ENCODE data around the gene ELK3.
A peak's percentile ranks its signal among the peaks of the same experiment; 100 is the strongest.

Gene ELK3
- total RNA-seq, result 32.7 to 47.5 reads per million in 2 donors

DNA sequence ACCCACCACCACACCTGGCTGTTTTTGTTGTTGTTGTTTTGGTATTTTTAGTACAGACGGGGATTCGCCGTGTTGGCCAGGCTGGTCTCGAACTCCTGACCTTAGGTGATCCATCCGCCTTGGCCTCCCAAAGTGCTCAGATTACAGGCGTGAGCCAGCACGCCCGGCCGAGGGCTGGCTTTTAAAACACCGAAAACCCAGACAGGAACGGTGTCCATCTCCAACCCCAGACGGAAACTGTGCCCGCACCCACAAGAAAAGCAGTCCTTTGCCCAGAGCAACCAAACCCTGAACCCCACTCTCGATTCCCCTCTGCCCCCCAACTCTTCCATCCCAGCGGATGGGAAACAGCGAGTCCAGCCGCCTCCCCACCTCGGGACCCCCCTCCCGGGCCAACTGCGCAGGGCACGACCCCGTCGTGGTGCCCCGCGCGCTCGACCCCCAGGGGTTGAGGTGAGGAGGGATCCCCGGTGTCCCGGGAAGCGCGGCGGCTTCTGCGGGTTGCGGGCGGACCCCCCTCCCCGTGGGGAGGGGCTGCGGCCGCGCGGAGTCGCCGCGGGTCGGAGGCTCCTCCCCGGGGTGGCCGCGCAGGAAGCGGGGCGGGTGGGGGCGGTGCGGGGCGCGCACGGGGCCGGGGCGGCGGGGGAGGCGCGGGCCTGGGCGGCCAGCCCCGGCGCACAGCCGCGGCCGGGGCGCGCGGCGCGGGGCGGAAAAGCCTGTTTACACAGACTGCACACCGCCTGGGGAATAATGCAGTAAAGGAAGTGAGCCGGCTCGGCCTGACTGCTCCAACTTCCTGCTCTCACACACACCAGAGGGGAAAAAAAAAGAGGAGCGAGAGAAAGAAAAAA lies at the start of gene ELK3:
TSS of gene ELK3 (plus strand) at position 651 of the 851 bp plus-strand sequence.
- peak; percentile 30 to 74 (median 43) for DNase-seq

DNA sequence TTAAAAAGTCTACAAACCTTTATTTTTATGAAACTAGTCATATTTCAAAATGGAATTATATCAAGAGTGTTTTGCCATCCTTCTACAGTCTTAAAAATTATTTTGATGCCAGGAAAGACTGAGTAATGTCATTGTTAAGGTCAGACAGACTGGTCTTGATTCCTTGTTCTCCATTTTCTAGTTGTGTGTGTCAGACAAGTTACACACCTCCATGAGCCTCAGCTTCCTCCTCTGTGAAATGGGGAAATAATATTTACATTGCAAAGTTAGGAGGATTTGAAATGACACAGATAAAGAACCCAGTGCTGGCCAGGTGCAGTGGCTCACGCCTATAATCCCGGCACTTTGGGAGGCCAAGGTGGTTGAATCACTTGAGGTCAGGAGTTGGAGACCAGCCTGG lies 47.4 kb upstream of the ELK3 start:
- no peak for DNase-seq

DNA sequence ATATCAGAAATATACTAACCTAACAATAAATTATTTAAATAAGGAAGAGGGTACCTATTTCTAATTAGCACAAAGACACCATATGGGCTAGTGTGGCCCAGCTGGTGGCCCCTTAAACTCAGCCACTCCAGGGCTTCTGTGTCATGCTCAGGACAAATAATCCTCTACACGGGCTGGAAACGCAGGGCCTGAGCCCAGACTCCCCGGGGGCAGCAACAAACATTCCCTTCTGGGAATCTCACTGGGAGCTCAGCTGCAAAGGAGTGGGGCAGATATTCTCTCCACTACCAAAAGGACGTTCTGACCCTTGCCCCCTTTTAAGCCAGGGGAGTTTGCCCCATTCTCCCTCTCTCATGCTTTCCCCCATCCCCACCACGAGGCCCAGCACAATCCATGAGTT lies 43.7 kb upstream of the ELK3 start:
- DNase-seq, result no peak

DNA sequence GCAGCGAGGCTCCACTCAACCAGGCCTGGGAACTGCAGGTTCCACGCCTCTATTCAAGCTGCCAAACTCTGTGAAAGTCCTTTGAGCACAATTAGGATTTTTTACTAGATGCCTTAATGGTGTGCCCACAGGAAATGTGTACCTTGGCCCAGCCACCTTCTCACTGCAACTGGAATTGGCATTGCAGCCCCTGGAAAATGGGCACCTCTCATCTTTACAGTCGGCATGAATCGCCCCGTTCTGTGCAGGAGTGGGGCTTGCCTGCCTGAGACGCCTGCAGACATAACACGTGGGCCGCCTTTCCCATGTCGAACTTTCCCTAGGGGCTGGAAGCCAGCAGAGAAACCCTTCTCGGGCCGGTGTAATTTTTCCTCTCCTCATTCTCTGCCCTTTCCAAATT lies 42.0 kb upstream of the ELK3 start:
- DNase-seq, result no peak

DNA sequence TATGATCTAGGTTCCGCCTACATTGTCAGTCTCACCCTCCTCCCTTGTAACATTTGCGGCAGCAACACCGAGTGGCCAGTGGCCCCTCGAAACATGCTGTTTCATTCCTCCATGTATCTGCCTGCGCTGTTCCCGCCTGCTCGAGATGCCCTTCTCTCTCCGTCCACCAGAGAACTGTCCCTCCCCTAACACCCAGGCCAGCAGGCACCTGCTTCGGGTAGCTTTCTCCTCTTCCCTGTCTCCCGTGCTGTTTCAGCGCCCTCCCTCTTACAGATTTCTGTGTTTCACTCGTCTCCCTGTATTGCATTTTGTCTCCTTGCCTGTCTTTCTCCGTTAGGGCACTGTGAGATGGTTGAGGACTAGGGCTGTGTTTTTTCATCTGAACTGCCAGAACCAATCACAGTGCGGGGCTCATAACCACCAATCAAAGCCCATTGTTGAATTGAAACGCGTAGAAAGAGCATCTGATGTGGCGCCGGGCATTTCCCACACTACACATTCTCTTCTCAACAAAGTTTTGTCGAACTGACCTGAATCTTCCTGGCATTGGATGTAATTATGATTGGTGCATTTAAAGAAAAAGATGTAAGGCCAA lies 40.9 kb upstream of the ELK3 start:
- no peak for DNase-seq

DNA sequence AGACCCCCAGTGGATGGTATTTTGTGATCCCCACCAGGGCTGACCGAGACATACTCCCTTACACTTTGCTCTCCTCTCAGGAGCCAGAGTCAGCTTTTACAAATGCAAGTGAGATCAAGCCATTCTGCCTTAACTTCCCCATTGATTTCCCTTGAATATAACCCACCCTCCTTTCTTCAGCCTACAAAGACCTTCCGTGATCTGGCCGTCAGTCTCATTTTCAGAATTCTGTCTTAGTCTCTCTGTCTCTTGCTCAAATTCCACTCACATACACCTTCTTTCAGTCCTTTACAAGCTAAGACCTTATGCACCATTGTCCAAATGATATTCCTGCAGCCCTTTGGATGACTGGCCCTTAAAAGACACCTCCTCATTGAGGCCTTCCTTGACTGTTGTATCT lies 39.0 kb upstream of the ELK3 start:
- no peak for DNase-seq

DNA sequence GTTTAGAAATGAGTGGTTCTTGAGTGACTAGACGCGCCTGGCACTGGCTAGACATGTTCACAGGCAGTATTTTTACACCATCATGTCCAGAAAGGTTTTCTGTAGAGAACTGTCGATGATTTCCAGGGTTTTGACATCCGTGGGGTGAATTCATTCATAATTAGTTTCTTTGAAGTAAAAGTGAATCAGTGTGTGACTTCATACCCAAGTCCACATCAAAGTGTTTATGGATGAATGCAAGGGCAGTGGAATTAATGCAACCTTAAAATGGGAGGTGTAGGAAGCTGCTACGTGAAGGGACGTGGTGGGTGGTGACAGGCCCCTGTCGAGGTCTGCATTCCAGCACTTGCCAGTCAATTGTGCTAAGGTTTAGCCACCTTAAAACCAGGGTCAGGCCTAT lies 38.4 kb upstream of the ELK3 start:
- no peak for DNase-seq

DNA sequence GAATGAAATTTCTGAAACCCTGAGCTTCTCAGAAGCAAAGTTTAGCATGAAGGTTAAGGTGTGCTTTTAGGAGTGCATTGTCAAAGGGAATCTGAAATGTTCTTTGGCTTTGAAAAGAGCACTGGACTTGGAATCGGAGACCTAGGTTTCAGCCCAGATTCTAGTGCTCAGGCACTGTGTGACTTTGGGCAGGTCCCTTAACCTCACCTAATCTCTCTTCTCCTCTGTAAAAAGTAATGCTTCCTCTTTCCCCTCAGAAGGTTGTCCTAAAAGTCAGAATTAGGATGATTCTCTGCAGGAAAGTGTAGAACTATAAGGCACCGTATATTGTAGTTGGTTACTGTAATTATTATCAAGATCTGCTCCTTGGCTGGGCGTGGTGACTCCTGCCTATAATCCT lies 38.0 kb upstream of the ELK3 start:
- no peak for DNase-seq

DNA sequence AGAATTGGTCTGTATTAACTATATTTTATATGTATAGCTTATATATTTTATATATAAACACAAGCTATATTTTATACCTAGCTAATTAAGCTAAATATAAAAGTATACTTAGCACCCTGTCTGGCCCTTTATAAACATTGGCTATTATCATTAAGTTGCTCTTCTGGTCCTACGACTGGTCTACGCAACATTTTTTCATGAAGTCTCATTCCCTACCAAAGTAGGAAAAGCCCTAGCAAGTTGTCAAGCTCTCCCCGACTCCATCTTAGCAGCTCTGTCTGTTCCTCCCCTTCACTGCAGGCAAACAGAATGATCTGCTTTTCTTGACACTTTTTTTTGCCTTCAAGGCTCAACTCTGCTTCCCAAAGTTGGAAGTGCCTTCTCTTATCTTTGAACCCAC lies 36.7 kb upstream of the ELK3 start:
- no peak for DNase-seq

DNA sequence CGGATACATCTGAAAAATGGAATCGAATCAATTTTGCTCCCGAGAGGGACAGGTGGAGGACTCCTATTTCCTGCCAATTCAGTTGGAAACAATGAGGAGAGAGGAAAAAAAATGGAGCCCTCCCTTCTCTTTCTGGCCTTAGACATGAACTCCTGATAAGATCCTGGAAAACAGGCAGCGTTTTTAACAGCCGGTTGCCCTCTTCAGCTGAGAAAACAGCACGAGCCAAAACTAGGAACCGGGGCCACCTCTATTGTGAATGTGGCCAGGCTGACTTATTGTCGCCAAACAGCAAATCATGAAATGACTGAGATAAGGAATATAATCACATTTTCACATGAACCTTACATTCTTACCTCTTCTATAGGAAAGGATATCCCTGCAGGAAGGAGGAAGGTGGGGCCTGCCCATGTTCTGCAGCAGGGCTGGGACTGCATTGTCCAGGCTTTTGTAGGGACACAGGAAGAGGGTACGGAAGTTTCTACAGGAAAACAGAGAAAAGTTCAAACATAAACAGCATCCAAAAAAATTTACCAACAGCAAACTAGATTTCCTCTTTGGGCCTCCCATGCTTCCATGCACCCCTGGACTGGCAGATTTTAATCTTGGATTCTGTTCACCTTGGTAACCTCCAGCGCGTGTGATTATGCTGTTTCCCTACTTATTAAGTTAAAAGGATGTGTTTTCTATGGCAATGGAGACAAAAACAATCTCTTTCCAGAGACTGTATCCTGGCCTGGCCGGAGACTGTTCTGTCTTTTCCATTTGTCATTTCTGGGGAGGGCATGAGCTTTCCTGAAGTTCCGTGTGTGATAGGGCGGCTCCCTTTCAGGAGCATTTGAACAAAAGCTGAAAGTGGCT lies 29.0 kb upstream of the ELK3 start:
- no peak for DNase-seq

DNA sequence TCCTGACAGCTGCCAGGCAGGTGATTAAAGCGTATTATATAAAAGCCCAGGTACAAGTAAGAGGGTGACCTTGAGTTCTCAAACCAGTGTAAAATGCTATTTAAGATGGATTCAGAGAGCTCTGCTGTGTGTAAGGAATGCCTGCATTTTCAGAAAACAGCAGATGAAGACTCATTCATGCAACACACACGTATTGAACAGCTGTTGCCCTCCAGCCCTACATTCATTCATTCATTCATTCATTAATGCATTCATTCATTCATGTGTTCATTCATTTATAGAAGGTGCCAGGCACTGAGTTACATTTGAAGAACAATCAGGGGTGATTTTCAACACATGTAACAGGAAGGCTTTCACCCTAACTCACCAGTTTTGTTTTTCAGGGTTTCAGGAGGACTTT lies 27.4 kb upstream of the ELK3 start:
- no peak for DNase-seq

DNA sequence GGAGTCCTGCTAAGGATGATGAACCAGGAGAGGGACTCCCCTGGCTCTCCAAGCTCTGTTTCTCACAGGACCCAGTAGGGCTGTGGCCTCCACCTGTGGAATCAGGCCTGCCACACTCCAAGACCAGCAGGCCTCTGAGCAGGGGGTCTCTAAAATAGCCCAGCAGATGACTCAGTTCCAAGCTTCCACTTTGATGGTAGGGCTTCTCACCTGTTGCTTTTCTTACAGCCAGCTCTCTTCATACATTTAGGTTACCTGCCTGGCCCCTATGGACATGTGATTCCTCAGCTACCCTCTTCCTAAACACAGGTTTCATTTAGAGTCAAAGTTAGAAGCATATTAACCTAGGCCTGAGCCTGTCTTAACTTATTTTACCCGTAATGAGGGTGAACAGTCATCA lies 26.7 kb upstream of the ELK3 start:
- no peak for DNase-seq

DNA sequence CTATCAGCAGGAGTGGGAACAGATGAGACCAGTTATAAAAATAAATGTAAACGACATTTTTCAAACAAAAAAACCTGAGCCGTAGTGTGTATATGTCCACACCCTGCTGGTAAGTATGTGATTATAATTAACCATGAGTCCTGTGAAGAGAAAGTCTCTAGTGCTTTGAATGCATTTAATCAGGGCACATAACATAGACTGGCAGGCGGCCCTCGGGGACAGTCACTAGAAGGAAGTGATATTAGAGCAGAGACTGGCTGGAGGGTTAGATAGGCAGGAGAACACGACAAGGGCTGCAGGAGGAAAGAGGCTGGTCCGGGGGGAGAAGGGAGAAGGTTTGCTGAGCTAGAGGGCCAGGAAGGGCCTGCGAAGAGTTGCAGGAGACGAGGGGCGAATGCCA lies 23.8 kb upstream of the ELK3 start:
- no peak for DNase-seq

DNA sequence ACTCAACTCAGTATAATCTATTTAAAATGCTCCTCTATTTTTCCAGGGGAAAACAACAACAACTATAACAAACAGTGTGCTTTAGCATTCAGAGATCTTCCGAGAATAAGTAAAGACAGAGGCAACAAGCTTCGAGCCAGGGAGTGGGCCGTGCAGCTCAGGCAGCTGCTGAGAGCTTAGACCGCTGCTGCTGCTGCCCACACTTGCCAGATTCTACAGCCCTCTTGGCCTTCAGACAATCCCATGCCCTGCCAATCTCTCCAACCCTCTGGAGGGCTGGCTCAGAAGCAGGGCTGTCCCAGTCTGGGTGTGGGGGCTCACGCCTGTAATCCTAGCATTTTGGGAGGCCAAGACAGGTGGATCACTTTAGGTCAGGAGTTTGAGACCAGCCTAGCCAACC lies 23.4 kb upstream of the ELK3 start:
- no peak for DNase-seq

DNA sequence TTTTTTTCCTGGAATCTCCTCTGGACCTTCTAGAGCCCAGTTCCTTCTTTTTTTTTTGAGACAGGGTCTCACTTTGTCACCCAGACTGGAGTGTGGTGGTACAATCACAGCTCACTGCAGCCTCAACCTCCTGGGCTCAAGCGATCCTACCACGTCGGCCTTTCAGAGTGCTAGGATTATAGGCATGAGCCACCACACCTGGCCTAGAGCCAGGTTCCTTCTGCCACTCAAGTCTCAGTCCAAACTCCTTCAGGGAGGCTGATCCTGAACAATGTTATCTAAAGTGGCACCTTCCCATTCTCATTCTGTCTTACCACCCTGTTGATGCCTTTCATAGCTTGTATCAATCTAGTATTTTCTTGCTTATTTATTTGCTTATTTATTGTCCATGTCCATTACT lies 22.3 kb upstream of the ELK3 start:
- DNase-seq, result no peak

DNA sequence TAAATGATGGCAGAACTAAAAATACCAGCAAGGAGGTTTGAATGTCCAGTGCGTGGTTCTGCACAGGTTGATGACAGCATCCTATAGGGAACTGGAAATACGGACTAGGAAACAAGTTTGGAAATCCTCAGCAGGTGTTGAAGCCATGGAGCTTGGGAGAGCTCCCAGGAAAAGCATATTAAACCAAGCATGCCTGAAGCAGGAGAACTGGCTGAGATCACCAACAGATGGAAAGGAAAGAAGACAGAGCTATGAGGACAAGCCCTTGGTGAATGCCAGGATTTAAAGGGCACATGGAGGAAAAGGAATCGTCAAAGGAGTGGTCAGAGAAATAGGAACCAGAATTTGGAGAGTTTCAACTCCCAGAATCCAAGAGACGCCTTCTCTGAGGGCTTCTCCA lies 21.2 kb upstream of the ELK3 start:
- no peak for DNase-seq

DNA sequence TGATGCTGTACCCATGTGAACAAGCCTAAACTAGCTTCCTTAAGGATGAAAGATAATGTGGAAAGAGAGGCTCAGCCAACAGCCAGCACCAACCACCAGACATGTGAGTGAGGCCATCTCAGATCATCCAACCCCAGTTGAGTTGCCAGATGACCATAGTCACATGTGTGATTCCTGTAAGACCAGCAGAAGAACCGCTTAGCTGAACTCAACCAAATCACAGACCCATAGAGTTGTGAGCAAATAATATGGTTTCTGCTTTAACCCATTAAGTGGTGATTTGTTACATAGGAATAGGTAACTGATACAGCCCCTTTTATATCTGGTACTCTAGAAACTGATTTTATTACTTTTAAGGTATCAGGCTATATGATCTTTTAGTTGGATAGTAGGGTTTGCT lies 17.6 kb upstream of the ELK3 start:
- DNase-seq, result no peak

DNA sequence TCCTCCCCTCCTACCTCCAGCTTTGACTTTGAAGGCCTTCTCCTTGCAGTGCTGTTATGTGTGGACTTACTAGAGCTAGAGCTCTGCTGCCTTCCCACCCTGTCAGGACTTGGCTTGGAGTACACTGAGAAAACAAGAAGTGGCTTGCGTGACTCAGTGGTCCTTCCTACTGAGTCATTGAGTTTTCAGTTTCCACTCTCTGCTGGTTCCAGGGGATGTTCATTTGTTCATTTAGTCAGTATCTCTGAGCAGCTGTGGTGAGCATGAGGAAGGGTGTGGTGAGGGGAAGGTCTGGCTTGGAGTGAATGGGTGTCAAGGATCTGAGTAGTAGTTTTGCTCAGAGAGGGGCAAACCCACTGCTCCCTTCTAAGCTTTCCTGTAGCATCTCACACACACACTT lies 17.2 kb upstream of the ELK3 start:
- peak in 2 of 5 experiments; percentile 57 to 85 for DNase-seq

DNA sequence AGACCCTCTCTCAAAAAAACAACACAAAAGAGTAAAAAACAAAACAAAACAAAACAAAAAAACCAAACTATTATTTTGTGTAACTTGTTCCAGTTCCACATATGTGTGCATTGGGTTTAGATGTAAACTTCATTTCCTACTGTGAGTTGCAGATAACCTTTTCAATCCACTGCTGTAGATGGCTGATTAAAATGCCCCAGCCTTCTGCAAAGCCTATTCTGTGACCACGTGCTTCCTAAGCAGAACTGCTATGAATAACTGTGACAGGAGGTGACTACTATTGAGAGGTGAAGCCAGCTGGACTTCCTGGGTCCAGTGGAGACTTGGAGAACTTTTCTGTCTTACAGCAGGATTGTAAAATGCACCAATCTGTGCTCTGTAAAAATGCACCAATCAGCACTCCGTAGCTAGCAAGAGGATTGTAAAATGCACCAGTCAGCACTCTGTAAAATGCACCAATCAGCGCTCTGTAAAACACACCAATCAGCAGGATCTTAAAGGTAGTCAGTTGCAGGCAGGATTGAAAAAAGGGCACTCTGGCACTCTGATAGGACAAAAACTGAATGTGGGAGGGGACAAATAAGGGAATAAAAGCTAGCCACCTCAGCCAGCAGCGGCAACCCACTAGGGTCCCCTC lies 10.3 kb upstream of the ELK3 start:
- no peak for DNase-seq

DNA sequence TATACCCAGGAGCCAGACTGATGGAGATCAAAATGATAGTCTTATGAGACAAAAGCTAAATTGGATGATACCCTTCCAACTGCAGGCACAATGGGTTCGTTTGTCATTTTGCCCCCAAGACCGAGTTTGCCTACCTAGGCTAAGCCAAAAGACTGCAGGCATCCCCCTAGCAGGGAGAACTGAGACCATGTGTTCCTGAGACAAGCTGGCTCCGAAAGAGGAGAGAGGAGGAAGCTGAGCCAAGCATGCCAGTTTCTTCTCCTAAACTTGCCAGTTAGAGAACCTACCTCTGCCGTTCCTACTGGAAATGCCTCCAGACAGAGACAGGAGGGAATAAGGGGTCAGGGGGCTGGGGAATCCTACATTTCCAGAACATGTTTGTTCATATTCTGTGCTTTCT lies 8.3 kb upstream of the ELK3 start:
- DNase-seq, result no peak

DNA sequence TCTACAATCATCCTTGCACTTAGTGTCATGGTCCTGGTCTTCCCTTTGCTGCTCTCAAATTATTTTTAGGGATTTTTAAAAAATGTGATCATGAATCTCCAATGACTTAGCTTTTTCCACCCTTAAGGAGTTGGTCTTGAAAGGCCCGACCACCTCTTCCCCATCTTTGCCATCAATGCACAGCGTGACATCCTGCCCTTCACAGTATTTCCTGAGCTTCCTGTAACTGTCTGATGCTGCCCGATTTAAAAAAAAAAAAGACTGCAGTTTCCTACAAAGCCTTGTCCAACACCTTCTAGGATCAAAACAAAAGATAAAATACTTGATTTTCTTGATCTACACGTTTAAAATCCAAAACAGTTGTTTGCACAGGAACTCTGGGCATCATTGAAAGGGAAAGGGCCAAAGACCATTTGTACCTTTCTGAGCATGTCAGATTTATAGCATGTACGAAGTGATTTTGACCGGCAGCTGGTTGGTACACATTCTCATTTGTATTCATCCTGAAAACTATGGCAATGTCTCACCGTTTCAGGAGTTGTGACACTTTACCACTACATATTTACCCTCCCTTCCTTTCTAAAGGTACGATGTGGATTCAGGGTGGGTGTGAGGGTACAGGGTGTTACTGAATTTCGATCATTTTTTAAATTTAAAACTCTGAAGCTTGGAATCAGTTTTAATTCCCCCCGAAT lies 7.4 kb upstream of the ELK3 start:
- no peak for DNase-seq

DNA sequence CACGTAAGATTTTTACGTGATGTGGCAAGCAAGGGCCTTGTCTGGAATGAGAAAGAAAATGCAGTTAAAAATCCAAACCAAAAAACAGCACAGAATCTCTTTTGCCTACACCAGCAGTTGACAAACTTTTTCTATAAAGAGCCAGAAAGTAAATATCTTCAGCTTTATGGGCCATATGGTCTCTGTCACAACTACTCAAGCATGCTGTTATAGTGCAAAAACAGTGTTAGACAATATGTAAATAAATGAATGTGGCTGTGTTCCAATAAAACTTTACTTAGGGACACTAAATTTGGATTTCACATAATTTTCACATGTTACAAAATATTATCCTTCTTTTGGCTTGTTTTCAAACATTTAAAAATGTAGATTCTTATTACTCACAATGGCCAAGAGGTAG lies 6.2 kb upstream of the ELK3 start:
- no peak for DNase-seq

DNA sequence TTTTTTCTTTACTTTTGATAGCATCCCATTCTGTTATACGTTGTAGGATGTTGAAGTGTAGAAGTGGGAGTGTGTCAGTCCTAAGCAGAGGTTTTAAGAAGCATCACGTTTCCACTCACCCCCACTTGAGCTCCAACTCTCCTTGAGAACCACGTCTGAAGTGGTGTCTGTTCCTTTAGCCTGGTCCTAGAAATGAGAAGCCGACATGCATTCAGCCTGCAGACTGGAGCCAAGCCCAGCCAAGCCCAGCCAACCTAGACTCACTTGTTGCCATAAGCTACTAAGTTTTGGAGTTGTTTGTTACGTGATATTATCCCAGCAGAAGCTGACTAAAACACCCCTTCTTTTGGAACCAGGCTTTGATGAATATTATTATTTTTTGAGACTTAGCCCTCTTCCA lies 4.4 kb upstream of the ELK3 start:
- no peak for DNase-seq

Data from T-helper 2 cell (primary cell).